ENCODE results near the gene CHEK1.

- TF ChIP-seq CTCF (IDR thresholded peaks at IDR 0.05) (no peak), EP300 (IDR thresholded peaks at IDR 0.05) (no peak)
Measured at GRCh38 chr11:125645871-125646270, 20.9 kb downstream of the CHEK1 start.

Data from ovary (tissue), 3 donors.